NCI-H1436 treated with DMSO at 0.1 percent for 48 hours (cell line): ENCODE measurements around the gene SPTBN1.

Experiments
- DNase-seq: peaks from one replicate; lab custom pipeline; 2025; lab: John Stamatoyannopoulos, UW

Gene SPTBN1

DNA sequence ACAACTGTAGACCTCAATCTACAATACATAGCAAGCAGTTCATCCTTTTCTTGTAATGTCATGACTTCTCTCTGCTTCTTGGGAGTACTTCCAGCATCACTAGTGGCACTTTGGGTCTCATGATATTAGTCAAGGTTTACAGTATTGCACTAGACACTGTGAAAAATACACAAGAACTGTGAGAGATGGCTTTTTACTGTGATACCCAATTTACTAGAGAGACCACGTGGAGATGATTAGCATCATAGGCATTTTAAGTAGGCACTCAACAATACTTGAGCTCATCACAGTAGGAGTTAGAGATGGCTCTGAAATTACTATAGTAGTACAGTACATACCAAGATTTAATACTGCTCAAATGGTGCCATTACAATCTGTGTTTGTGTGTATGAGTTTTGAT lies 154.6 kb downstream of the SPTBN1 start:
- DNase-seq = no peak

DNA sequence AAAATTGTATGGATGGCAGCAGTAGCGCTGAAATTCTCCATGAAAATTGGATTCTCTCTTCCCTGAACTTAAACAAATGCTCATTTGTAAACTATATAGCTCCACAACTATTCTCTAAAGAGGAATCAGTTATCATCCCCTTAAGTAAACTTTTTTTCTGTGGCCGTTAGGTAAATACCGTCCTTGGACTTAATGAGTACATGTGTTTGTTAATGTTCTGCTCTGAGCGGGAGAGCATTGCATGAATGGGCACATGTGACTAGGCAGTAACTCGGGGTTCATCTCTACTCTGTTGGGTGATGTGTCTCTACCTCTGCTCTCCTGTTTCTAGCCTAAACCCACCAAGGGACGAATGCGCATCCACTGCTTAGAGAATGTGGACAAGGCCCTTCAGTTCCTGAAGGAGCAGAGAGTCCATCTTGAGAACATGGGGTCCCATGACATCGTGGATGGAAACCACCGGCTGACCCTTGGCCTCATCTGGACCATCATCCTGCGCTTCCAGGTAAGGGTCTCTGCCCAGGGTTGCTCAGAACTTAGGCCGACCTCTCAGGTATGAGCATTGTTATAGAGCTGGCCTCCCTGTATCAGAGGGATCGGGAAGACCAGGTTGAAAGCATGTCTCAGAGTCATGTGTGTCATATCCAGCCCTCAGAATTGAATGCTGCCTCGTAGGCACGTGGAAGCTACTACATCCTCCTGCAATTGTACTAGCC lies 155.9 kb downstream of the SPTBN1 start:
- DNase-seq = no peak

DNA sequence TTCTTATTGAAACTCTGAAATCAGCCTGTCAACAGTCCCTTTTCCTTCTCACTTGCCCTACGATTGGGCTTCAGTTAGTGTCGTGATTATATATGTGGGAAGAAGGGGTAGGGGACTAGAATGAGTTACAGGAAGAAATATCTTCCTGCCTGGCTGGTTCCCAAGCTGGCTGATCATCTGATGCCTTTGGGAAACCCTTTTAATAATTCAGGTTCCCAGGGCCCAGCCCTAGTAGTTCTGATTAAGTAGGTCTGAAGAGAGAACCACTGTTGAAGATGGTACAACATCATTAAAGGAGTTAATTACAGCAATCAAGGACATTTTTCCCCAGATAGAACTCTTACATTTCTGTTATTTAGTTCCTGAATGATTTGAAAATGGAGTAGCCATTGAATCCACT lies 157.3 kb downstream of the SPTBN1 start:
- DNase-seq = no peak

DNA sequence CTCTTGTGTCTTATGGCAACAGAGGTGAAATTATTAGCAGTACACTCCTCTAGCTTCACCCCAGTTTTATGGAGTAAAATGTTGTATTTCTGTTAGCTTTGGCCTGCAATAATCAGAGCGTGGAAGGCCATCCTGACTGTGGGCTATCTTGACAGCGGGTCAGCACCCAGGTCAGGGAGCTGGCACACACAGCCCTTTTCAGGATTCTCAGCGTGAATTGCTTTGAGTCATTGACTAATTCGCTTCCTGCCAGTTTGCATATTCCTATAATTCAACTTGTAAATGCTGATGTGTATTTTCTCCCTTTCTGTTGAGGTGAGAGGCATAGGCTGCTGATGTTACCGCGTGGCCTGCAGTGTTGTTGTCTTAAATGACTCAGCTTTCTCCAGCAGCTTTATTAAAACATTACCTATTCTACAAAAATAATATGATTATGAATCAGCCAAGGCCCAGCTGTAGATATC lies 157.7 kb downstream of the SPTBN1 start:
- no peak for DNase-seq

DNA sequence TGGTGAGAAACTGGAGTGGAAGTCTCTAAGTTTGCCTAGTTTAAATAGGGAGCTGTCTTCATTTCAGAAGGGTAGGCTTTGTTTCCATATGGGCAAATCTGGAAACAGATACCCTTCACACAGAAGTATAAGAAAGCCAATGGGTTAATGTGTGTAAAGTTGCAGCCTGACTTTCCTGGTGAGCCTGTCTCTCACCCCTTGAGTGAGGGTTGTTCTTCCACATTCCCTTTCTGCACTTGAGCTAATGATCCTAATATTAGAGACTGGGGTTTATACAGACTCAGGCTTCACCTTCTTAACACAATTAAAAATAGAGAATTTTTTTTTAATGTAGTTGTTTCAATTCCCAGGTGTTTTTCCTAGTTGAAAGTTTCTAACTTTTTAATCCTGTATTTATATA lies 158.7 kb downstream of the SPTBN1 start:
- DNase-seq = no peak

DNA sequence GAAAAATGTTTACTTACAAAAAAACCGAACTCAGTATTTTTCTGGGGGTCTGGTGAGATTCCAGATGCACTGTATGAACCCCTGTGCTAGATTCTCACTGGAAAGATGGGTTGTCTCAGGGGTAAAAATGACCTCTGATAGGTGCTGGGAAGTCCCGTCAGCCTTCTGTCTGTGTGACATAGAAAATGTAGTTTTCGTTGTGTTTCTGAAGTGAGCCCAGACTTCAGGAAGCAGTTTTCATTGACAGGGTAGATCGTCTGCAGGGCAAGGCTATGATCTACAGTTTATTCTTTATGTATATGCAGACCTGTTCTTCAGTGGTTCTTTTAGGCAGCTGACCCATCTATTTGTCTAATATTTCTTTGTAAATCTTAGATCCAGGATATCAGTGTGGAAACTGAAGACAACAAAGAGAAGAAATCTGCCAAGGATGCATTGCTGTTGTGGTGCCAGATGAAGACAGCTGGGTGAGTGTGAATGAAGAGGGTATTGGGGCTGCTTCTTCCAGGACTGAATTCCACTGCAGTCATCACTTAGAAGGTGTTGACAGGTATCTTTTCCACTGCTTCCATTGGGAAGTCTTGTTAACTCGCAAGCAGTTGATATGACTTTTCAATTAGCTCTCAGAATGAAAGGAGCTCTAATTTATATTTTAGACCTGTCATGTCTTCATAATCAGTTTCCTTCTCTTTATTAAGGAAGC lies 159.9 kb downstream of the SPTBN1 start:
- DNase-seq = no peak

DNA sequence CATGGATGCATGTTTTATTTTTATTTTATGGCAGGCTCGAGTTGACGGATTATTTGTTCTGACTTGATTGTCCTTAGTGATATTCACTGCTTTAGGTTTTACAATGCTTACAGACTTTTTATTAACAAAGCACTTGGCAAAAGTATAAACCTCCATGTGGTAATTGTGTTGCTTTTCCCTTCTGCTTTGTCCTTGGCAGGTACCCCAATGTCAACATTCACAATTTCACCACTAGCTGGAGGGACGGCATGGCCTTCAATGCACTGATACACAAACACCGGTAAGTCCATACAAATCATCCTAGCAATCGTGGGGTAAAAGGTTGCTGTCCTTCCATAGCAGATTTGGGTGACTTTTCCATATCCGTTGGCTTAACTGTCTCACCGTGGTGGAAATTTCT lies 161.3 kb downstream of the SPTBN1 start:
- no peak for DNase-seq

DNA sequence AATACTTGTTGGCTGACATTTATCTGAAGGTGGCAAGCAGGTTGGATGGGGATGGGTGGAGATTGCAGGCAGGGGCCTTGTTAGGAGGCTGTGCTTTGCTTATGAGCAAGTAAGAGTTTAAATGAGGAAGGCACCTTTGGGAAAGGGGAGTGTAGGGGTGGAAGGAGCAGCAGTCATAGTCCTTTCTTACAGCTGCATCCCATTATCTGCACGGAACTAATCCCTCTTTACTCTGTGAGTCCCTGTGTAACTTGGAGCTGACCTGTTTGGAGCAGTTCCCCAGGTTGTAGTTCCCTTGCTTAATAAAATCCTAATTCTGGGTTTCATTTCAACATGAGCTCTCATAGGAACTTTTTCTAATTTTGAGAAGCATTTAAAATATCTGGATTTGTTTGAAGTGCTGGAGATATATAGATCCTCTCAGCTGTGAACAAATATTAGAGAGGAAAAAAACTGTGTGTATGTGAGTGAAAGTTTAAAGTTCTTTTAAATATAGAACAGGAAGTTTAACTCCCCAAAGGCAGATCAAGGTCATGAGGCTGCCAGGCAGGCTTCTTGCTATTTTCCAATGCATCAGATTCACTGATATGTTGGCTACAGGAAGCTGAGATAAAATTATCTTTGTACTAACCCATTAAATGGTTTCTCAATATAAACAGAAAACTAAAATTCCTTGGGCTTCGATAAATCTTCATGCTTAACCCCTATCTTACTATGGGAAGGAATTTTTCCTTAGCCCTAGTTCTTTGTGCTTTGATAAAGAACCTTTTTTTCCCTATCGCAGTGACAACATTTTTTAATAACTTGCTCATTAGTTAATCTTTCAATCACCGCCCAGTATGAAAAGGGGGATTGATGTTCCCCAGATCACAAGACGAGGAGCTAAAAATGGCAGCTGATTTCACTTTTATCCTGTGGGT lies 162.8 kb downstream of the SPTBN1 start:
- no peak for DNase-seq

DNA sequence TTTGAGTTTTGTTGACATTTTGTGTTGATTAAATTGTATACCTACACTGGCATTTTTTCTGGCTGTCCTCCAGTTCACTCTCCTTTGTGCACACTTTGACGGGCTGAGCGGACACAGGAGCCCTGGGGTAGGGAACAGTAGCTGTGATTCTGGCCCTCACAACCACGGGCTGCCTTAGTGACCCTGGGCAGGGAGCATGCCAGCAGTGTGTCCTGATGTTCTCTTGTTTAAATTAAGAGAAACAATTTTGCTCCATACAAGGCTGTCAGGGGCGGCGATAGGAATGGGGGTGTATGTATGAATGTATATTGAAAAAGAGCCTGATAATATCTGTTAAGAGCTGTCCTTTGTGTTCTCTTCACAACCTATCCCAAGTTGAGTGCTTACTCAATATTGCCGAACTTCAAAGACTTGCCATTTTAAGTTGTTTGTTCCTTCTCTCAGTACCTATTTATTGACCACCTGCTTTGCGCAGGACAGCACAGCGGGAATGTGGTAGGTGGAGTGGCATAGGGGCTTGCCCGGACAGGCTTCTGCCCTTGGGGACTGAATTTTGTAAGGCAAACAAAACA lies 163.6 kb downstream of the SPTBN1 start:
- DNase-seq = no peak

DNA sequence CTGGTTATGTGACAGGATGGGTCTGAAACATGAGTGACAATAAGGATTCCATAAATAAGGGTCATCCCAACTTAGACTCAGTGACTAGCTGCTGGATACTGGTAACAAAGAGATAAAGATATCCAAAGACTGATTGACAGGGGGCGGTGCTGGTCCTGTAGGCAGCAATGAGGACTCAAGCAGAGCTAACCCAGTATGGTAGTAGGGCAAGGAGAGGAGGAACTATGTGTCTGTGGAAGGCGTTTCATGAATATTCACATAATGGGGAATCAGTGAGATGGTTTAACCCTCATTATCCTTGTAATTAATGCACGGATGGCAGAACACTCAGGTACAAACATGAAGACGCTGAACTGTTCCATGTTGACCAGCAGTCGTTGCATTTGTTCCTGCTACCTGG lies 164.8 kb downstream of the SPTBN1 start:
- DNase-seq = no peak

DNA sequence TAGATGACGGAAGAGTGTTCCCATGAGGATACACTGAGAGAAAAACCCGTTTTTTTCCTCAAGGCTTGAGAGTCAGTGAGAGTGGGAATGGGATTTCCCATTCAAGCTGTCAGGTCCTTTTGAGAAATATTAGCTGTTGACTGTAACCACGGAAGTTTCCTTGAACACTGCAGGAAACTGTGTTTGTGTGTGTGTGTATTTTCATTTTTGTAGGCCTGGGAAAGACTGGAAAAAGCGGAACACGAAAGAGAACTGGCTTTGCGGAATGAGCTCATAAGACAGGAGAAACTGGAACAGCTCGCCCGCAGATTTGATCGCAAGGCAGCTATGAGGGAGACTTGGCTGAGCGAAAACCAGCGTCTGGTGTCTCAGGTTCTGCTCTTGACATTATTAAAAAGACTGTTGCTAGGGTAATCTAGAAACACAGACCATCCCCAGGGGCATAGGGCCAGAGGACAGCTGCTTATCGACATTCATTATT lies 168.5 kb downstream of the SPTBN1 start:
- DNase-seq = no peak

DNA sequence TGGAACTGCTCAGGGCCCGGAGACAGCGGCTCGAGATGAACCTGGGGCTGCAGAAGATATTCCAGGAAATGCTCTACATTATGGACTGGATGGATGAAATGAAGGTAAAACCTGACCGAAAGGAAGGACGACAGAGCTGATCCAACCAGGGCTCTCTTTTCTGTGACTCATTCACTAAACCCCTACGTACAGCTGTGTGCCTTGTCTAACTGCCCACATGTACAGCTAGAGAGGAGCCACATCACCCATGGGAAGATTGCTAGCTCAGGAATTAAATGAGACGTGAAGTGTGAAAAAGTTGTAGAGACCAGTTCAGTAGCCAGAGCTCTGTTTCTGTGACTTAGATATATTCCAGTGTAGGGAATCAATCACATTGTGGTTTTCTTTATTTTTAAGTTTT lies 170.0 kb downstream of the SPTBN1 start:
- no peak for DNase-seq

DNA sequence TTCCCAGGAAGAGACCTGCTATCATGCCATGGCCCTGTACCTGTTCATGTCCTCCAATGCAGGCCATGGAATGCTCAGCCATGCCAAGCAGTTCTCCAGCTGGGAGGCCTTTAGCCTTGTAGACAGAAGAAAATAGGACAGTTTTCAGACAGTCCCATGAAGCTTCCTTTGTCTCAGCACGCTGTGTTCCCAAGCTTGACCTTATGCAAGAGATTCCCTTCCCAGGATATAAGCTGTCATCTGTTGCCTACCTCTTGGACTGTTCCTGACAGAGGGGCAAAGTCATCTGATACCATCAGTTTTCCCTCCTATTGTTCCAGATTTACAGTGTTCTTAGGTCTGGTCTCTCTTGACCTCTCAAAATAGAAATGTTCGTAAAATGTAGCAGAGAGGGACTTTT lies 170.8 kb downstream of the SPTBN1 start:
- no peak for DNase-seq

DNA sequence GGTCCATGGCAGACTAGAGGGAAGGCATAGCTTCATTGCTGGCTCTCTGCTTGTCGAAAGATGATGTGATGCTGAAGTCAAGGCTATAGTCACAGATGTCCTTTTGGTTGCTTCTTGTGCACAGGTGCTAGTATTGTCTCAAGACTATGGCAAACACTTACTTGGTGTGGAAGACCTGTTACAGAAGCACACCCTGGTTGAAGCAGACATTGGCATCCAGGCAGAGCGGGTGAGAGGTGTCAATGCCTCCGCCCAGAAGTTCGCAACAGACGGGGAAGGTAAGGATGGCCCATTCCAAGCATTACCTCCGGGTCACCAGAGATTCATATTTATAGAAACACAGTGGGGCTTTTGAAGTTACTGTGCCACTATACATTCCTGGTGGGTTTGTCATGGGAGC lies 171.8 kb downstream of the SPTBN1 start:
- DNase-seq = no peak

DNA sequence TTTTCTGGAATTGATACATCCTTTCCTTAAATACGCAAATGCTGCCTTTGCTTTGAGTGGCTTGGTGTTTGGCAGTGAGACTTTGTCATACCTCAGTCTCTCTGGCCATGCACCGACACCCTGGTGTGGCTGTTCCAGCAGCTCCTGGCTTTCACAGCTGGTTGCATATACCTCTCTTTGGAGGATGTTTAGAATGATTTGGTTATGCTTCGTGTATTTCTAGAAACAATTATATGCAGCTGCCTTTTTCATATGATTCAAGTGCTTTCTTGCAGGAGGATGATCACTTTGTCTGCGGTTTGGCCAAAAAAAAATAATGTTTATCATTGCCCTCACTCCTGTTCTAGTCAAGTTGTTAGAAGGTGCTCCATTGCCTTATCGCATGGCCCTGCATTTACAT lies 172.3 kb downstream of the SPTBN1 start:
- no peak for DNase-seq

DNA sequence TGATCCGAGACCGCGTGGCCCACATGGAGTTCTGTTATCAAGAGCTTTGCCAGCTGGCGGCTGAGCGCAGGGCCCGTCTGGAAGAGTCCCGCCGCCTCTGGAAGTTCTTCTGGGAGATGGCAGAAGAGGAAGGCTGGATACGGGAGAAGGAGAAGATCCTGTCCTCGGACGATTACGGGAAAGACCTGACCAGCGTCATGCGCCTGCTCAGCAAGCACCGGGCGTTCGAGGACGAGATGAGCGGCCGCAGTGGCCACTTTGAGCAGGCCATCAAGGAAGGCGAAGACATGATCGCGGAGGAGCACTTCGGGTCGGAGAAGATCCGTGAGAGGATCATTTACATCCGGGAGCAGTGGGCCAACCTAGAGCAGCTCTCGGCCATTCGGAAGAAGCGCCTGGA lies 172.8 kb downstream of the SPTBN1 start:
- DNase-seq = no peak

DNA sequence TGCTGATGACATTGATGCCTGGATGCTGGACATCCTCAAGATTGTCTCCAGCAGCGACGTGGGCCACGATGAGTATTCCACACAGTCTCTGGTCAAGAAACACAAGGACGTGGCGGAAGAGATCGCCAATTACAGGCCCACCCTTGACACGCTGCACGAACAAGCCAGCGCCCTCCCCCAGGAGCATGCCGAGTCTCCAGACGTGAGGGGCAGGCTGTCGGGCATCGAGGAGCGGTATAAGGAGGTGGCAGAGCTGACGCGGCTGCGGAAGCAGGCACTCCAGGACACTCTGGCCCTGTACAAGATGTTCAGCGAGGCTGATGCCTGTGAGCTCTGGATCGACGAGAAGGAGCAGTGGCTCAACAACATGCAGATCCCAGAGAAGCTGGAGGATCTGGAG lies 173.3 kb downstream of the SPTBN1 start:
- DNase-seq = no peak

DNA sequence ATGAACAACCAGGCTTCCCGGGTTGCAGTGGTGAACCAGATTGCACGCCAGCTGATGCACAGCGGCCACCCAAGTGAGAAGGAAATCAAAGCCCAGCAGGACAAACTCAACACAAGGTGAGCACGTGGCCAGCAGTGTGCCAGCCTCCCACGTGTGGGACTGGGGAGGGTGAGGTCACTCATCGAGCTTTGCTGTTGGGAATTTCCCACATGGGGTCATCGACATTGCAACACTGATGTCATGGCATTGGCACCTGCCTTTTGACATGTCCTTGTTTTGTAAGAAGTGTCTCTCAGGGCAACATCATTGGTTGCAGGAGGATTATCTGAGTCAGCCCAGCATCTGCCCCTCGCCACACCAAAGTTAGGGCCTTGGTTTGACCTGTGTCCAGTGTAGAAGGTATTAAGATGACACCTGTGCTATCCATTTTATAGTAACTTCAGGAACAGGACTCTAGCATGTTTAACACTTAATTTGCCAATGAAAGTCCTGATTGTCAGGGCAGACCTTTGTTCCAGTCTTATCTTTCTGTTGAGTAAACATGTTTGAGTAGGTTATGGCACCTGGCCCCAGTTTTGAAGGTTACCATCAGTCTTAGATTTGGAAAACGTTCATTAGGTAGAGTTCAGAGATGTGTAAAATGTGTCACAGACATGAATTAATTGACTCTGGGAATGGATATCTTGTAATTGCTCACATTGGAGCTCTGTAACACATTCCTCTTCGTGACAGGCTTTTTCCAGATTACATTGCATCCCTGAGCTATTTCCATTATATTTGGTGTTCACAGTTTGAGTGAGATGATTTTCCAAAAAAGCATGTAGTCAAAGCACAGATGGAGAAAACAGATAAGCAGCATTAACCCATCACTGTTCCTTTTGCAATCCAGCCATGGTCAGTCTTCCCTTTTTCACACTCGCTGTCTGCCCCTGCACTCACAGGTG lies 174.1 kb downstream of the SPTBN1 start:
- DNase-seq = no peak

DNA sequence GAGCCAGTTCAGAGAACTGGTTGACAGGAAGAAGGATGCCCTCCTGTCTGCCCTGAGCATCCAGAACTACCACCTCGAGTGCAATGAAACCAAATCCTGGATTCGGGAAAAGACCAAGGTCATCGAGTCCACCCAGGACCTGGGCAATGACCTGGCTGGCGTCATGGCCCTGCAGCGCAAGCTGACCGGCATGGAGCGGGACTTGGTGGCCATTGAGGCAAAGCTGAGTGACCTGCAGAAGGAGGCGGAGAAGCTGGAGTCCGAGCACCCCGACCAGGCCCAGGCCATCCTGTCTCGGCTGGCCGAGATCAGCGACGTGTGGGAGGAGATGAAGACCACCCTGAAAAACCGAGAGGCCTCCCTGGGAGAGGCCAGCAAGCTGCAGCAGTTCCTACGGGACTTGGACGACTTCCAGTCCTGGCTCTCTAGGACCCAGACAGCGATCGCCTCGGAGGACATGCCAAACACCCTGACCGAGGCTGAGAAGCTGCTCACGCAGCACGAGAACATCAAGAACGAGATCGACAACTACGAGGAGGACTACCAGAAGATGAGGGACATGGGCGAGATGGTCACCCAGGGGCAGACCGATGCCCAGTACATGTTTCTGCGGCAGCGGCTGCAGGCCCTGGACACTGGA lies 174.9 kb downstream of the SPTBN1 start:
- no peak for DNase-seq

DNA sequence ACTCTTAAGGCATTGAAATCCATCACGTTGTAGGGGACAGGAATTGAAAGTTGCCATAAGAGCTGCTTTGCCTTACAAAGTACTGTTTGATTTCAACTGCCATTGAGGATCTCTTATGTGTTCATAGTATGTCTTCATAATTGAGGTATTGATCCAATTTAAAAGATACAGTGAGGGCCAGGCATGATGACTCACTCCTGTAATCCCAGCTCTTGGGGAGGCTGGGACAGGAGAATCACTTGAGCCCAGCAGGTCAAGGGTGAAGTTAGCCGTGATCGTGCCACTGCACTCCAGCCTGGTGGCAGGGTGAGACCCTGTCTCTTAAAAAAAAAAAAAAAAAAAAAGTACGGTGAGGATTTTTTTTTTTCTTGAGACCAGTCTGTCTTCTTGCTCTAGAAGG lies 175.6 kb downstream of the SPTBN1 start:
- no peak for DNase-seq
